Suppressor macrophage (primary cell): ENCODE data around the gene MARK3.

Source experiments
- DNase-seq, 4 experiments: peaks; one replicate each; pipeline ENCODE4 v3.0.0-alpha.2; 2020 to 2022

The MARK3 gene

GRCh38 chr14:103540821-103541708, 155.8 kb downstream of the MARK3 start:
- DNase-seq, result no peak

GRCh38 chr14:103541709-103542604, 156.7 kb downstream of the MARK3 start:
- DNase-seq, result no peak

- DNase-seq, result no peak
These were observed 157.4 kb downstream of the MARK3 start for GRCh38 chr14:103542605-103543088.

GRCh38 chr14:103543140-103543539, 157.9 kb downstream of the MARK3 start:
- DNase-seq, result no peak

- DNase-seq, result no peak
These were observed 158.6 kb downstream of the MARK3 start for GRCh38 chr14:103543721-103544387.

GRCh38 chr14:103544388-103545218, 159.4 kb downstream of the MARK3 start:
- no peak for DNase-seq

GRCh38 chr14:103545219-103545914, 160.2 kb downstream of the MARK3 start:
- no peak for DNase-seq

- DNase-seq, result no peak
These were observed 160.9 kb downstream of the MARK3 start for GRCh38 chr14:103545915-103546651.

- DNase-seq, result peak; percentile 52 to 75 (median 64)
These were observed 161.6 kb downstream of the MARK3 start for GRCh38 chr14:103546652-103547454.

GRCh38 chr14:103547455-103547940, 162.3 kb downstream of the MARK3 start:
- no peak for DNase-seq

GRCh38 chr14:103547941-103548462, 162.8 kb downstream of the MARK3 start:
- DNase-seq, result no peak

GRCh38 chr14:103548463-103549351, 163.5 kb downstream of the MARK3 start:
- no peak for DNase-seq

- DNase-seq, result no peak
These were observed 164.4 kb downstream of the MARK3 start for GRCh38 chr14:103549361-103550311.

GRCh38 chr14:103550451-103551337, 165.5 kb downstream of the MARK3 start:
- peak in 1 of 4 experiments; percentile 1 for DNase-seq

GRCh38 chr14:103551338-103551762, 166.1 kb downstream of the MARK3 start:
- DNase-seq, result no peak
